Measurements from ENCODE around the gene PDZK1IP1.
"Not testable (repeated sequence)": the region's sequence is repeated elsewhere in the genome, so short reads cannot be mapped to it uniquely, and the experiment has no call there.

Gene PDZK1IP1

GRCh38 chr1:47205918-47206317, 16.1 kb upstream of the PDZK1IP1 start:
- H2AK5ac ChIP-seq (ENCODE audit: low read length): no peak overlapping the region
- no CpG with 5 or more reads among the region's 5 CpGs for WGBS (ENCODE audit: extremely low coverage, insufficient coverage, insufficient read length)
- H3K9ac ChIP-seq (ENCODE audit: low read length): no peak overlapping the region
- H4K12ac ChIP-seq (ENCODE audit: low read depth, low read length): no peak overlapping the region
- no peaks in the 10 kb centered on the region for H3K36me3 ChIP-seq (ENCODE audit: control insufficient read depth in 1 of 2, insufficient read depth in 2 of 2, low read length in 2 of 2)
- H2BK12ac ChIP-seq (ENCODE audit: low read length): no peak overlapping the region
- H3K18ac ChIP-seq (ENCODE audit: low read length): no peak overlapping the region
- no peaks in the 10 kb centered on the region for H3K79me2 ChIP-seq (ENCODE audit: control insufficient read depth, insufficient read depth, low read length, poor library complexity)
- H2BK5ac ChIP-seq (ENCODE audit: low read depth, low read length, poor library complexity): no peak overlapping the region
- H3K4me1 ChIP-seq (ENCODE audit: control insufficient read depth in 1 of 2, insufficient read depth in 2 of 2, low read length in 2 of 2): peaks cover 0 to 5% of the 10 kb centered on the region in 2 experiments
- H4K91ac ChIP-seq (ENCODE audit: low read depth, low read length): no peak overlapping the region
- no peak overlapping the region for H3K23ac ChIP-seq (ENCODE audit: low read length)
- H3K9me3 ChIP-seq (ENCODE audit: insufficient read depth, low read depth, low read length): peaks cover 1% of the 10 kb centered on the region
- H2AFZ ChIP-seq (ENCODE audit: insufficient read depth, low read length, poor library complexity): no peak overlapping the region
- DNase-seq: no peak
- H3K4ac ChIP-seq (ENCODE audit: low read depth, low read length): no peak overlapping the region
- H3K27me3 ChIP-seq (ENCODE audit: insufficient read depth, low read length): peaks cover 7% of the 10 kb centered on the region
- no peak overlapping the region for H3K14ac ChIP-seq (ENCODE audit: low read length)
- H3K4me2 ChIP-seq (ENCODE audit: low read length): no peak overlapping the region
- no peak overlapping the region for H4K8ac ChIP-seq (ENCODE audit: low read depth, low read length)
- no peak overlapping the region for H2BK120ac ChIP-seq (ENCODE audit: insufficient read depth, low read length, poor library complexity)
- no peak overlapping the region for H3K27ac ChIP-seq (ENCODE audit: low read depth, low read length)
- H3K4me3 ChIP-seq (ENCODE audit: low read depth, low read length): no peak overlapping the region
- H3K79me1 ChIP-seq (ENCODE audit: low read length): no peaks in the 10 kb centered on the region

DNA sequence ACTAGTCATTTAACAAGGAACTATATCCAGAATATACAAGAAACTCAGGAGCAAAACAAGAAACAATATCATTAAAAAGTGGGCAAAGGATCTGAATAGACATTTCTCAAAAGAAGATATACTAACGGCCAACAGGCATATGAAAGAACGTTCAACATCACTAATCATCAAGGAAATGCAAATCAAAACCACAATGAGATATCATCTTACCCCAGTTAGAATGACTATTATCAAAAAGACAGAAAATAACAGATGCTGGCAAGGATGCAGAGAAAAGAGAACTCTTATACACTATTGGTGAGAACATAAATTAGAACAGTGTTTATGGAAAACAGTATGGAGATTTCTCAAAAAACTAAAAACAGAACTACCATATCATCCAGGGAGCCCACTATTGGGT, 13.7 kb upstream of the PDZK1IP1 start:
- not testable (repeated sequence) for H3K79me2 ChIP-seq (ENCODE audit: control insufficient read depth, insufficient read depth, low read length, poor library complexity); H3K36me3 ChIP-seq (ENCODE audit: control insufficient read depth in 1 of 2, insufficient read depth in 2 of 2, low read length in 2 of 2); H3K18ac ChIP-seq (ENCODE audit: low read length); H2AK5ac ChIP-seq (ENCODE audit: low read length); H3K27ac ChIP-seq (ENCODE audit: low read depth, low read length); H4K12ac ChIP-seq (ENCODE audit: low read depth, low read length); H2BK12ac ChIP-seq (ENCODE audit: low read length); H4K91ac ChIP-seq (ENCODE audit: low read depth, low read length); H3K79me1 ChIP-seq (ENCODE audit: low read length); H3K4me2 ChIP-seq (ENCODE audit: low read length); H2AFZ ChIP-seq (ENCODE audit: insufficient read depth, low read length, poor library complexity); H4K8ac ChIP-seq (ENCODE audit: low read depth, low read length); H3K9ac ChIP-seq (ENCODE audit: low read length); H3K4me3 ChIP-seq (ENCODE audit: low read depth, low read length); H3K27me3 ChIP-seq (ENCODE audit: insufficient read depth, low read length); H2BK120ac ChIP-seq (ENCODE audit: insufficient read depth, low read length, poor library complexity); H2BK5ac ChIP-seq (ENCODE audit: low read depth, low read length, poor library complexity); H3K4ac ChIP-seq (ENCODE audit: low read depth, low read length); H3K9me3 ChIP-seq (ENCODE audit: insufficient read depth, low read depth, low read length); H3K23ac ChIP-seq (ENCODE audit: low read length); H3K4me1 ChIP-seq (ENCODE audit: control insufficient read depth in 1 of 2, insufficient read depth in 2 of 2, low read length in 2 of 2); H3K14ac ChIP-seq (ENCODE audit: low read length); DNase-seq
- WGBS (ENCODE audit: extremely low coverage, insufficient coverage, insufficient read length): no CpG with 5 or more reads among the region's 2 CpGs

DNA sequence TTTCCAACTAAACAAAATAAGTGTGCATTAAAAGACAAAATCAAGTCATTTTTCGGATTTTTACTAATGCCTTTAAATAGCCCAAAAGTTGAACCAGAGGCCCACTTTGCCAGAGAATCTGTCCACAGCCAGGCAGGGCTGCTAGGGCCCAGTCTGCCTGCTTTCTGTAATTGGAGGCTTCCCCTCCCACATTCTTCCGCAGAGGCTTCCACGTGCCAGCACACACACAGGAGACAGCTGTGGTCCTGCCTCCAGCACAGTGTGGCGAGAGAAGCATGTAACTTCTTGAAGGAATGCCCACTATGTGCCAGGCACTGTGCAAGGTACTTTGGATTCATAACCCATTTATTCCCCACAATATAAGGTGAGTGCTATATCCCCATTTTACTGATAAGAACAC, 11.3 kb upstream of the PDZK1IP1 start:
- Histone ChIP-seq H3K23ac (ENCODE audit: low read length) (no peak overlapping the region), H3K79me2 (ENCODE audit: control insufficient read depth, insufficient read depth, low read length, poor library complexity) (no peaks in the 10 kb centered on the region), H2AFZ (ENCODE audit: insufficient read depth, low read length, poor library complexity) (no peak overlapping the region), H3K27me3 (ENCODE audit: insufficient read depth, low read length) (no peaks in the 10 kb centered on the region), H2BK120ac (ENCODE audit: insufficient read depth, low read length, poor library complexity) (no peak overlapping the region), H2BK5ac (ENCODE audit: low read depth, low read length, poor library complexity) (no peak overlapping the region), H3K9me3 (ENCODE audit: insufficient read depth, low read depth, low read length) (no peaks in the 10 kb centered on the region), H4K12ac (ENCODE audit: low read depth, low read length) (no peak overlapping the region), H2BK12ac (ENCODE audit: low read length) (no peak overlapping the region), H3K18ac (ENCODE audit: low read length) (no peak overlapping the region), H3K79me1 (ENCODE audit: low read length) (no peaks in the 10 kb centered on the region), H3K9ac (ENCODE audit: low read length) (no peak overlapping the region), H4K91ac (ENCODE audit: low read depth, low read length) (no peak overlapping the region), H3K4me2 (ENCODE audit: low read length) (no peak overlapping the region), H3K36me3 (ENCODE audit: control insufficient read depth in 1 of 2, insufficient read depth in 2 of 2, low read length in 2 of 2) (no peaks in the 10 kb centered on the region), H3K14ac (ENCODE audit: low read length) (no peak overlapping the region), H3K27ac (ENCODE audit: low read depth, low read length) (no peak overlapping the region), H3K4me3 (ENCODE audit: low read depth, low read length) (no peak overlapping the region), H3K4ac (ENCODE audit: low read depth, low read length) (no peak overlapping the region), H2AK5ac (ENCODE audit: low read length) (no peak overlapping the region), H3K4me1 (ENCODE audit: control insufficient read depth in 1 of 2, insufficient read depth in 2 of 2, low read length in 2 of 2) (no peaks in the 10 kb centered on the region), H4K8ac (ENCODE audit: low read depth, low read length) (no peak overlapping the region)
- DNase-seq: no peak
- no CpG with 5 or more reads among the region's 4 CpGs for WGBS (ENCODE audit: extremely low coverage, insufficient coverage, insufficient read length)

DNA sequence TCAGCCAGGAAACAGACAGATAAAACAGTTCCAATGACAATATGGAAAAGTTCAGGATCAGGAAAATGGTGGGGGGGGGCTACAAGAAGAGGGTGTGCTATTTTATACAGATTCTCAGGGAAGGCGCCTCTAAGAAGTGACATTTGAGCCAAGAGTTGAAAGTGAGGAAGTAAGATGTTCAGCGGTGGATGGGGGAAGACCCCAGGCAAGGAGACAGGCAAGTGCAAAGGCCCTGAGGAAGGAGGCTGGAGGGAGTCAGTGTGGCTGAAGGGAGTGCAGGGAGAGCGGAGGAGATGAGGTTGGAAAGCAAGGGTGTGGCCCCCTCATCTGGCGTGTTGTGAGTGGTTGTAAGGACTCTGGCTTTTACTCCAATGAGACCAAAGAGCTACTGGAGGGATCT, 8.4 kb upstream of the PDZK1IP1 start:
- no peak overlapping the region for H3K14ac ChIP-seq (ENCODE audit: low read length)
- H2BK5ac ChIP-seq (ENCODE audit: low read depth, low read length, poor library complexity): no peak overlapping the region
- H2BK120ac ChIP-seq (ENCODE audit: insufficient read depth, low read length, poor library complexity): no peak overlapping the region
- no peak overlapping the region for H3K4me3 ChIP-seq (ENCODE audit: low read depth, low read length)
- no peak overlapping the region for H4K12ac ChIP-seq (ENCODE audit: low read depth, low read length)
- H3K23ac ChIP-seq (ENCODE audit: low read length): no peak overlapping the region
- no peak overlapping the region for H3K9ac ChIP-seq (ENCODE audit: low read length)
- no peaks in the 10 kb centered on the region for H3K4me1 ChIP-seq (ENCODE audit: control insufficient read depth in 1 of 2, insufficient read depth in 2 of 2, low read length in 2 of 2)
- DNase-seq: no peak
- no peak overlapping the region for H2AK5ac ChIP-seq (ENCODE audit: low read length)
- no peak overlapping the region for H2AFZ ChIP-seq (ENCODE audit: insufficient read depth, low read length, poor library complexity)
- no peaks in the 10 kb centered on the region for H3K36me3 ChIP-seq (ENCODE audit: control insufficient read depth in 1 of 2, insufficient read depth in 2 of 2, low read length in 2 of 2)
- no peak overlapping the region for H3K4ac ChIP-seq (ENCODE audit: low read depth, low read length)
- no peaks in the 10 kb centered on the region for H3K79me1 ChIP-seq (ENCODE audit: low read length)
- H3K18ac ChIP-seq (ENCODE audit: low read length): no peak overlapping the region
- H3K4me2 ChIP-seq (ENCODE audit: low read length): no peak overlapping the region
- H3K27me3 ChIP-seq (ENCODE audit: insufficient read depth, low read length): no peaks in the 10 kb centered on the region
- H2BK12ac ChIP-seq (ENCODE audit: low read length): no peak overlapping the region
- no peaks in the 10 kb centered on the region for H3K79me2 ChIP-seq (ENCODE audit: control insufficient read depth, insufficient read depth, low read length, poor library complexity)
- no peaks in the 10 kb centered on the region for H3K9me3 ChIP-seq (ENCODE audit: insufficient read depth, low read depth, low read length)
- H4K8ac ChIP-seq (ENCODE audit: low read depth, low read length): no peak overlapping the region
- no peak overlapping the region for H4K91ac ChIP-seq (ENCODE audit: low read depth, low read length)
- H3K27ac ChIP-seq (ENCODE audit: low read depth, low read length): no peak overlapping the region
- no CpG with 5 or more reads among the region's 4 CpGs for WGBS (ENCODE audit: extremely low coverage, insufficient coverage, insufficient read length)

Measured in trophoblast cell (in vitro differentiated cells and primary cell).